ENCODE results near the gene HCN2. TPM values are rescaled to one million over a fixed set of nuclear protein-coding genes. Genes with fewer than 3 reads are reported as not detected.
A peak's percentile ranks its signal among the peaks of the same experiment; 100 is the strongest.

The HCN2 gene
- total and polyA plus RNA-seq, 7 donors = 0.04 to 0.13 (median 0.07) TPM; not detected in 3

- Histone ChIP-seq H3K4me3 (peak overlapping the region; percentile 25), H3K9me3 (no peaks in the 10 kb centered on the region), H3K36me3 (ENCODE audit: insufficient read depth in 1 of 2, low read depth in 1 of 2) (no peaks in the 10 kb centered on the region), H3K27ac (no peak overlapping the region), H3K4me1 (no peaks in the 10 kb centered on the region), H3K27me3 (ENCODE audit: insufficient read depth in 3 of 3, low read length in 2 of 3) (peaks cover 0 to 27% (median 0%) of the 10 kb centered on the region in 3 donors)
- intact Hi-C loops (cut with DNase I) = no loop called here
- 31 to 44% (median 40%) methylated on average over 34 to 36 of the region's 36 CpGs for WGBS, 3 donors
- DNase-seq (peak; percentile 62 to 79), ATAC-seq (peak in 2 of 4 donors; percentile 19 to 51)
- TF ChIP-seq CTCF (IDR thresholded peaks at IDR 0.05) = no peak
Measured at GRCh38 chr19:610801-611480, 21.3 kb downstream of the HCN2 start.

GRCh38 chr19:611481-611868, 21.8 kb downstream of the HCN2 start:
- H3K27me3 ChIP-seq (ENCODE audit: insufficient read depth in 3 of 3, low read length in 2 of 3) = peaks cover 0 to 27% (median 0%) of the 10 kb centered on the region in 3 donors
- 55 to 65% (median 64%) methylated on average over 13 of the region's 13 CpGs for WGBS, 3 donors
- H3K4me1 ChIP-seq = no peaks in the 10 kb centered on the region
- DNase-seq (no peak), ATAC-seq (no peak)
- TF ChIP-seq CTCF (IDR thresholded peaks at IDR 0.05) = no peak
- H3K27ac ChIP-seq = no peak overlapping the region
- no peak overlapping the region for H3K4me3 ChIP-seq
- intact Hi-C loops (cut with DNase I) = no loop called here
- no peaks in the 10 kb centered on the region for H3K9me3 ChIP-seq
- no peaks in the 10 kb centered on the region for H3K36me3 ChIP-seq (ENCODE audit: insufficient read depth in 1 of 2, low read depth in 1 of 2)

- no peak overlapping the region for H3K4me3 ChIP-seq
- peaks cover 0 to 24% (median 0%) of the 10 kb centered on the region in 3 donors for H3K27me3 ChIP-seq (ENCODE audit: insufficient read depth in 3 of 3, low read length in 2 of 3)
- no peaks in the 10 kb centered on the region for H3K9me3 ChIP-seq
- no peak overlapping the region for H3K27ac ChIP-seq
- peaks cover 4 to 11% of the 10 kb centered on the region in 2 donors for H3K36me3 ChIP-seq (ENCODE audit: insufficient read depth in 1 of 2, low read depth in 1 of 2)
- H3K4me1 ChIP-seq = no peaks in the 10 kb centered on the region
- TF ChIP-seq CTCF (IDR thresholded peaks at IDR 0.05) = no peak
- no peak for DNase-seq
- intact Hi-C loops (cut with DNase I) = no loop called here
- WGBS, 3 donors = 76 to 88% (median 85%) methylated on average over 32 to 33 of the region's 33 CpGs
- no peak for ATAC-seq
Measured at GRCh38 chr19:612941-613340, 23.3 kb downstream of the HCN2 start.

- Histone ChIP-seq H3K27me3 (ENCODE audit: insufficient read depth in 3 of 3, low read length in 2 of 3) (peaks cover 0 to 17% (median 0%) of the 10 kb centered on the region in 3 donors), H3K27ac (no peak overlapping the region), H3K9me3 (no peaks in the 10 kb centered on the region), H3K4me3 (no peak overlapping the region), H3K36me3 (ENCODE audit: insufficient read depth in 1 of 2, low read depth in 1 of 2) (peaks cover 13 to 21% of the 10 kb centered on the region in 2 donors), H3K4me1 (no peaks in the 10 kb centered on the region)
- WGBS, 3 donors = 69 to 84% (median 75%) methylated on average over 53 to 54 of the region's 54 CpGs
- ATAC-seq = no peak
- TF ChIP-seq CTCF (IDR thresholded peaks at IDR 0.05) = no peak
- intact Hi-C loops (cut with DNase I) = no loop called here
- DNase-seq = no peak
Measured at GRCh38 chr19:613732-614567, 24.3 kb downstream of the HCN2 start.
